ENCODE measurements around the gene PPFIA3.
"Not testable (repeated sequence)": the region's sequence is repeated elsewhere in the genome, so short reads cannot be mapped to it uniquely, and the experiment has no call there.

PPFIA3 gene

DNA sequence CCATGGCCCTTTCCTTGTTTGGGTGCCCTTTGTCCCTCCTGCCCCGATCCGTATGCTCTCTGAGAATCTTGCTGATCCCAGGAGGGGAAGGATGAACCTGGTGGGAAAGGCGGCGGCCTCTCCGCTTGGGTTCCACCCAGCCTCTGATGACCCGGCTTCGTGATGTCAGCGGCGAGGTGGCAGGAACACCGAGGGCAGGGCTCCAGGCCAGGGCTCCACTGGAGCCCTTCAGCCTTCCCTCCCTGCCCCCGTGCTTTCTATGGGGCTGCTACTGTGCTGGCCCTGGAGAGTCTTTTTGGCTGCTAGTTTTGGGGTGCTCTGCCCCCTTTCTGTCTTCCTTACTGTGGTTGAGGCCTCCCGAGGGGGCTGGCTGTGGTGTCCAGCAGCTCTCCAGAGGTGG lies 17.0 kb upstream of the PPFIA3 start:
- no peak for DNase-seq (ENCODE audit: low read depth in 1 of 2, low spot score in 1 of 2)

DNA sequence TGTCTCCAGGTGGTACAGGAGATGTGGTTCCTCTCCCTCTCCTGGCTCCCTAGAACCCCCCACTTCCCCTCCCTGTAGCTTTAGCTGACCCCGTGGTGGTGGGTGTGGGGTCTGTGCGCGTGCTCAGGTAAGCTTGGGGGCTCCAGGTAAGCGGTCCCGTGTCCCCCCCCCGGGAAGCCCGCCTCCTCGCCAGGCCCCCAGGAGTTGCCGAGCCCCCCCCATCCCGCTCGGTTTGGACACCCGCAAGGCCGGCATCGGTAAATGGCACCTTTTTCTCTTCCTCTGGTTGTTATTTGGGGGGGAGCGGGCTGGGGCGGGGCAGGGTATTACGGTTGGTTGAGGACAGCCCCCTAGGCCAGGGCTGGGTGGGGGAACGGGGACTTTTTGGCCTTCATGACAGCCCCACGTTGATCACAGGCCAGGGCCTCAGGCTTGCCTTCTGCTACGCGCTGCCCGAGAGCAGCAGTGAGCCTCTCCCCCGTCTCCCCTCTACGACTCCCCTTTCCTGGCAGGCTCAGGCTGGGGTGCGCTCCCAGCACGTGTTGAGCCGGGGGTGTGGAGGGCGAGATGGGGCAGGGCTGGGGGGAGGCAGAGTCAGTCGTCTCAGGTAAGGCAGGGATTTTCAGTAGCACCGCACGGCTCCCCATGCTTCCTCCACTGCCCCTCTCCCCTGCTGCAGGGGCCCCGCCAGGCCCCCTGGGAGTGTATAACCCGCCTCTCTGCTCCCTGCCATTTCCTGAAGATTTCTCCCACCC lies 15.8 kb upstream of the PPFIA3 start:
- DNase-seq (ENCODE audit: low read depth in 1 of 2, low spot score in 1 of 2): no peak

DNA sequence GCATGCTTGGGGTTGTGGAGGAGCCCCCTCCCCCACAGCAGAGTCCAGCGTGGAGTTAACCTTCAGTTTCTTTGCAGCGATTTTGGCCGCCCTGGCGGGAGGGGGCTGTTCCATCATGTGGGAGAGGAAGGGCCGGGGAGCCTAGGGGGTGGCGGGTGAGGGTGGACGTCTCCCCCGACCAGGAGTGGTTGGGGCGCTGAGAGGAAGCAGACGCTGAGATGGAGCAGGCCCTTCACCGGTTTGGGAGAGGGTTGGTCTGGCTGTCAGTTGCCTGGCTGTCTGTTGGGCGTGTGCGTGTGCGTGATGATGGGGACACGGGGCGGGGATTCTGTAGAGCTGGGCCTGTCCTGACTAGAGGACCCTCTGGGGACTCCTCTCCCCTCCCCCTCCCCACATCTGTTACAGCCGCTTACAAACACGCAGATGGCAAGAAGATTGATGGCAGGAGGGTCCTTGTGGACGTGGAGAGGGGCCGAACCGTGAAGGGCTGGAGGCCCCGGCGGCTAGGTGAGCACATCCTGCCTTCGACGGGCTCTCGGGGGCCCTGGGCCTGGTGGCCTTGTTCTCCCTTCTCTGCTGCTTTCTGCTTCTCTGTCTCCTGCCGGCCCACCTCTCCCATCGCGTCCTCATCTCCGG lies 15.0 kb upstream of the PPFIA3 start:
- DNase-seq (ENCODE audit: low read depth in 1 of 2, low spot score in 1 of 2): no peak

DNA sequence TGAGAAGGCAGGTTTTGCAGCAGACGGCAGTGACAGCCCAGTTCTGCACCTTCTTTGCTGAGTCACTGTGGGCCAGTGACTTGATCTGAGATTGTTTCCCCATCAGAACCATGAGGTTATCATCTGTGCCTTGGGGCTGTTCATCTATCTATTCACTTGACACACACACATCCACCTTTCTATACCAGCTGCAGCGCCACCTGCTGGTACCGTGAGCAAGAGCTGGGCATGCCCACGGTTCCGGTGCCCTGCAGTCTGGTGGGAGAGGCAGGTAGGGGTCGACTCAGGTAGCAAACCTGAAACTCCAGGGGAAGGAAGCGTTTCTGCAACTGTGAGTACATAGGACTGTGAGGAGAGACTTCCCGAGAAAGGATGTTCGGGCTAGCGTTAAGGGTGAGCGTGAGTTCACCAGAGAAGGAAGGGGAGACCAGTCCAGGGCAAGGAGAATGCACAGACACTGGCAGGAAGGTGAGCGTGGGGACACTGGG lies 12.7 kb upstream of the PPFIA3 start:
- peak in 1 of 2 donors; percentile 42 for DNase-seq (ENCODE audit: low read depth in 1 of 2, low spot score in 1 of 2)

DNA sequence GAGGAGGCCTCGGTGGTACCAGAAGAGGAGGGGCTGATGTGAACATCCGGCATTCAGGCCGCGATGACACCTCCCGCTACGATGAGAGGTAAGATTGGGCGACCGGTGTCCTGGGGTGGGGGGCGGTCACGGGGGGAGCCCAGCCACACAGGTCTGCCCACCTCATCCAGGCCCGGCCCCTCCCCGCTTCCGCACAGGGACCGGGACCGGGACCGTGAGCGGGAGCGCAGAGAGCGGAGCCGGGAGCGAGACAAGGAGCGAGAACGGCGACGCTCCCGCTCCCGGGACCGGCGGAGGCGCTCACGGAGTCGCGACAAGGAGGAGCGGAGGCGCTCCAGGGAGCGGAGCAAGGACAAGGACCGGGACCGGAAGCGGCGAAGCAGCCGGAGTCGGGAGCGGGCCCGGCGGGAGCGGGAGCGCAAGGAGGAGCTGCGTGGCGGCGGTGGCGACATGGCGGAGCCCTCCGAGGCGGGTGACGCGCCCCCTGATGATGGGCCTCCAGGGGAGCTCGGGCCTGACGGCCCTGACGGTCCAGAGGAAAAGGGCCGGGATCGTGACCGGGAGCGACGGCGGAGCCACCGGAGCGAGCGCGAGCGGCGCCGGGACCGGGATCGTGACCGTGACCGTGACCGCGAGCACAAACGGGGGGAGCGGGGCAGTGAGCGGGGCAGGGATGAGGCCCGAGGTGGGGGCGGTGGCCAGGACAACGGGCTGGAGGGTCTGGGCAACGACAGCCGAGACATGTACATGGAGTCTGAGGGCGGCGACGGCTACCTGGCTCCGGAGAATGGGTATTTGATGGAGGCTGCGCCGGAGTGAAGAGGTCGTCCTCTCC lies 11.5 kb upstream of the PPFIA3 start:
- DNase-seq (ENCODE audit: low read depth in 1 of 2, low spot score in 1 of 2): no peak

DNA sequence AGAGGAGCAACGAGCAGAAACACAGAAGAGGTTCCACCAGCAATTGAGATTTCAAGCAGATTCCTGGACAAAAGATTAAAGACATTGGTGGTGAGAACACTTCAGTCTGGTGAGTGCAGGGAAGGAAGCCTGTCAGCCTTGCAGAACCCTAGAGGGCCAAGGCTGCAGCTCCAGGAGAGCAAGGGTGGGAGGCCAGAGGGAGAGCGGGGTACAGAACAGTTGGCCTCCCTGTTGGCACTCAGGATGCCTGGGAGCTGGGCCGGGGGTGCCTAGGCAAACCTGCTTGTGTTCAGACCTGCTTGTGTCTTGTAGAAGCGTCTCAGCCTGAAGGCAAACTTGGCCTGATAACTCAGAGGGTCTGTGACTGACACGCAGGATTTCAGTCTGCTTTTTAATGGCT lies 10.3 kb upstream of the PPFIA3 start:
- DNase-seq (ENCODE audit: low read depth in 1 of 2, low spot score in 1 of 2): no peak

DNA sequence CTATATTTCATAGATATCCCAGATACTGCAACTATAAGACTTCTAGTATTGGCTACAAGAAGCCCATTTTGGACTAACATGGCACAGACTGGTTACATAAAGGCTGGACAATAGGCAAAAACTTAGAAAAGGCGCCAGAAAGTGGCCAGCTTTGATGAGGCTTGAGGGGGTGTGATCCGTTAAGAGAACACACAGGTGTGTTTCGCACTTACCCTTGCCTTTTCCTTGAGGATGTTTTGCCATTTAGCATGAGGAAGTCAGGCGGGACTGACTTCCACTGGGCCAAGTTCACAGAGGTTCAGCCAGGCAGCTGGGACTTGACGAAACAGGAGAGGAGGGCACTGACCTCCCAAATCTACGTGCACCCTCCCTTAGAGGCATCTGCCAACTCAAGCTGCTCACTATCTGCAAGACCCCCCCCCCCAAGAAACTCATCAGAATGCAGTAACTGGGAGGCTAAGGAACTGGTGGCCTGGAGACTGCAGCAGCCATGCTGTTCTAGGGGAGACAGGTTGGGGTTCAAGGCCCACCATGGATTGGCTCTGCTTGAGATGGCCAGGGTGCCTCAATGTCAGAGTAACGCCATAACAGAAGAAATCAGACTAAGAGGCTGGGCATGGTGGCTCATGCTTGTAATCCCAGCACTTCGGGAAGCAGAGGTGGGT lies 9.6 kb upstream of the PPFIA3 start:
- DNase-seq (ENCODE audit: low read depth in 1 of 2, low spot score in 1 of 2): no peak

DNA sequence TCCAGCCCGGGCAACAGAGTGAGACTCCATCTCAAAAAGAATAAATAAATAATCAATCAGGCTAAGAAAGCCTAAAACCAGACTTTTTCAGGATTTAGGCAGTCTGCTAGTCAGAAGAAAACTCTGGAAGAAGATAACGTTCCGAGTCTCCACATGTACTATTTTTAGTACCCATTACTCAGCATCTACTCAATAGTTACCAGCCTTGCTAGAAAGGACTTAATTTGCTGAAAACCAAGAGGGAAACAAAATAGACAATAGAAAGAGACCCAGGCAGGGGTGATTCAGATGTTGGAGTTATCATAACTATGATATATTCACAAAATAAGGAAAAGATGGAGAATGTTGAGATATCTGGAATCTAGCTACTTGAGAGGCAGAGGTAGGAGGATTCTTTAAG lies 8.8 kb upstream of the PPFIA3 start:
- DNase-seq (ENCODE audit: low read depth in 1 of 2, low spot score in 1 of 2): no peak

DNA sequence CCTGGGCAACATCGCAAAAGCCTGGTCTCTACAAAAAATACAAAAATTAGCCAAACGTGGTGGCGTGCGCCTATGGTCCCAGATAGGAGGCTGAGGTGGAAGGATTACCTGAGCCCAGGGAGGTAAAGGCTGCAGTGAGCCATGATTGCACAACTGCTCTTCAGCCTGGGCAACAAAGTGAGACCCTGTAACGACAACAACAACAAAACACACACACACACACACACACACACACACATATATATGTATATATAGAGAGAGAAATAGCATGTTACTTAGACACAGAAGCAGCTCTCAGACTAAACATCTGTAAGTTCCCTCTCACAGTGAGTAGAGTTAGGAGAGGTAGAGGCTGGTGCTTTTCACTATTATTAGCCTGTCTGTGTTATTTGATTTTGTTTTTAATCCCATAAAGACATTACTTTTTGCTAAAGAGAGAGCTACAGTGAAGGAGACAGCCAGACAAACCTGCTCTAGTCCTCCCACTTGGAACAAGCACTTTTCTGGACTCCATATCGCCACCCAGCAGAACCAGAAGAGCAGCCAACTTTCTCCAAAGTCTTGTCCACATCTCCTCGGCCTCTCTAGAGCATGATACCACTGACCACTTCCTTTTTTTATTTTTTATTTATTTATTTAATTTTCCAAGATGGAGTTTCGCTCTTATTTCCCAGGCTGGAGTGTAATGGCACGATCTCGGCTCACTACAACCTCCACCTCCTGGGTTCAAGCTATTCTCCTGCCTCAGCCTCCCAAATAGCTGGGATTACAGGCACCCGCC lies 7.9 kb upstream of the PPFIA3 start:
- DNase-seq (ENCODE audit: low read depth in 1 of 2, low spot score in 1 of 2): no peak

DNA sequence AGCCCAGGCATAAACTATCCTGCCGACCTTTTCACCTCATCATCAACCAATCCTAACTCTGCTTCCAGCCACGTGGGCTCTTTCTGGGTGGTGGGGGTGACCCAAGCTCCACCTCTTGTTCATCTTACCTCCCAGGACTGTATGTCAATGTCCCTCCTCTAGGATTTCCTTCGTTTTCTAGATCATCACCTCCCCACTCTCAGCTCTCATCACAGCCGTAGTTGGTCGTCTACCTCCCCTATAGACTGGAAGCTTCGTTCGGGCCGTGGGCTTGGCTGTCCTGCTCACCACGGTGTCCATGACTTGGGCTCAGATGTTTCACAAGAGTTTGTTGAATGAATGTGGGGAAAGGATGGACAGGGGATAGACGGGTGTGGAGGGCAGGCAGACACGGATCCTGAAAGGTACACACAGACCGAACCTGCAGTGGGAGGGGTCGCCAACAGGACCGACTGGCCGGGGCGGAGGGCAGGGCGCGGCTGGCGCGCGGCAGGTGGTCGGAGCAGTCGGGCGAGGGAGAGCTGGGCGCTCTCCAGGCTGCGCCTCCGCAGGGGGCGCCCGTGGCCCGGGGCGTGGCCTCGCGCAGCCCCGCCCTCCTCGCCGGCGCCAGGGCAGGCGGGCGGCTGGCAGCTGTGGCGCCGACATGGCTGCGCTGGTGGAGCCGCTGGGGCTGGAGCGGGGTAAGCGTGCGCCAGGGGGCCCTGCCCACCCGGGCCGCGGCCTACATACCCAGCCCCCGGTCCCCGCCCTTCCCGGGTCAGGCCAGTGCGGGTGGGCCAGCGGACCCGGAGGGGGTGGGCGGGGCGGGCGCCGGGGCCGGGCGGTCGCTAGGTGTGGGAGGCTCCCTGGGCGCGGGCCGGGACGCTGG lies 5.3 kb upstream of the PPFIA3 start, which contains the start of gene LIN7B:
LIN7B (plus strand) TSS at position 609 of the 868 bp plus-strand sequence; CDS start at position 644, 35 bp downstream.
- DNase-seq (ENCODE audit: low read depth in 1 of 2, low spot score in 1 of 2): peak; percentile 40 to 66

DNA sequence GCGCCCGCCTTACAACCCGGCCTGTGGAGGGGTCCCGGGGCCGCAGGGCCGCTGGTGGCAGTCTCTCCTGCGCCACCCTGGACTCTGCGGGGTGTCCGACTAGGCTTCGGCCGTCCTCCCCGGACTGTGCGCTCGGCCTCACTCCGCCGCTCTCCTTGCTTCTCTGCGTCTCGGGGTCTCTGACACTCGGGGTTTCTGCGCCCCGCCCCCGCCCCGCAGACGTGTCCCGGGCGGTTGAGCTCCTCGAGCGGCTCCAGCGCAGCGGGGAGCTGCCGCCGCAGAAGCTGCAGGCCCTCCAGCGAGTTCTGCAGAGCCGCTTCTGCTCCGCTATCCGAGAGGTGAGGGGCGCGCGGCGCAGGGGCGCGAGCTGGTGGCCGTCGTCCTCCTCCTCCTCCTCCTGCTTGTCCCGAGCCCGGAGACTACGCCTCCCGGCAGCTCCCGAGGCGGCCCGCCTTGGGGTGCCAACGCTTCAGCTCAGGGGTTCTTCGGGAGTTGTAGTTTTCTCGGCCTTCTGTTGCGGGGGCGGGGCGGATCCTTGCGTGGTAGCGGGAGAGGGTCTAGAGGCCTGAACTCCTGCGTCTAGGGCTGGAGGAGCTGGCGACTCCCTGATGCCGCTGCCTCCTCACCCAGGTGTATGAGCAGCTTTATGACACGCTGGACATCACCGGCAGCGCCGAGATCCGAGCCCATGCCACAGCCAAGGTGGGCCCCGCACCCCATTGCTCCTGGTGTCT lies 4.5 kb upstream of the PPFIA3 start:
- DNase-seq (ENCODE audit: low read depth in 1 of 2, low spot score in 1 of 2): peak; percentile 26 to 44

DNA sequence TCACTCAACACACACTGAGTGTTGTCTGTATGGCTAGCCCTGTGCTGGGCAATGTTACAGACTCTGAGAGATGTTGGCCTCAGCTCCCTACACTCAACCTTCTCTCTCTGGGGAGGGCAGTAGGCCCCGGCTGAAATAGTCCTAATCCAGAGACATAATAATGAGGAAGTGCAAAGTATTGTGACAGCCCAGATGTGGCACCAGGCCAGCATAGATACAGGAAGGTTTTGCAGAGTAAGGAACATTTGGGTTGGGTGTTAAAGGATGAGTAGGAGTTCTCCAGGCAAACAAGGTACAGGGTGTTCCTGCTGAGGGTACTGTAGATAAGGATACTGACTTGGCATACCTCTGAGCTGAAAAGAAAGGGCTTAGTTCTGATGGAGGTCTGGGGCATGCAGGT lies 2.8 kb upstream of the PPFIA3 start:
- DNase-seq (ENCODE audit: low read depth in 1 of 2, low spot score in 1 of 2): no peak

DNA sequence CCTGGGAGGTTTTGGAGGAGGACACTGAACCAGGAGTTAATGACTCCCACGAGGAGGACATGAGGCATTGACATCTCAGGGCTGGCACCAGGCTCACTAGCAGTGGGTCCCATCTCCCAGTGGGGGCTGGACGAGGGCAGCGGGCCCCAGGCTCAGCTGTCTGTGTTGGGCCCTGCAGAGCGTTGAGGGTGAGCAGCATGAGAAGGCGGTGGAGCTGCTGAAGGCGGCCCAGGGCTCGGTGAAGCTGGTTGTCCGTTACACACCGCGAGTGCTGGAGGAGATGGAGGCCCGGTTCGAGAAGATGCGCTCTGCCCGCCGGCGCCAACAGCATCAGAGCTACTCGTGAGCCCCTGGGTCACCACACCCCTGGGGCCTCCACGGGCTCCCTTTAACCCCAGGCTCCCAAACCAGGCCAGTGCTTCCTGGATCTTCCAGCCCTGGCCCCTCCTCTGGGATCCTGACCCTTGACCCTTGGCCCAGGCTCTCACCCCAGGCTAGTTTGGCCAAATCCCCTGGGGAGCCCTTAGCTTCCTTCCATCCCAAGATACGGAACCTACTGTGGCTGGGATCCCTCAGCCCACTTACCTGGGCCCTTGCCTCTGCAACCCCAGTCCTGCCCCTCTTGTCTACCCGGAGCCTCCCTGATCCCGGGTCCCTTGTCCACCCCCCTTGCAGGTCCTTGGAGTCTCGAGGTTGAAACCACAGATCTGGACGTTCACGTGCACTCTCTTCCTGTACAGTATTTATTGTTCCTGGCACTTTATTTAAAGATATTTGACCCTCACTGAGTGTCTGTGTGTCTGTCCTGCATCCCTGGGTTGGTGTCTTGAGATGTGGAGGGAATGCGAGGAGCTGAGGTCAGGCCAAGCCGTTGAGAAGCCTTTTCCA lies 1.4 kb upstream of the PPFIA3 start:
- no peak for DNase-seq (ENCODE audit: low read depth in 1 of 2, low spot score in 1 of 2)

DNA sequence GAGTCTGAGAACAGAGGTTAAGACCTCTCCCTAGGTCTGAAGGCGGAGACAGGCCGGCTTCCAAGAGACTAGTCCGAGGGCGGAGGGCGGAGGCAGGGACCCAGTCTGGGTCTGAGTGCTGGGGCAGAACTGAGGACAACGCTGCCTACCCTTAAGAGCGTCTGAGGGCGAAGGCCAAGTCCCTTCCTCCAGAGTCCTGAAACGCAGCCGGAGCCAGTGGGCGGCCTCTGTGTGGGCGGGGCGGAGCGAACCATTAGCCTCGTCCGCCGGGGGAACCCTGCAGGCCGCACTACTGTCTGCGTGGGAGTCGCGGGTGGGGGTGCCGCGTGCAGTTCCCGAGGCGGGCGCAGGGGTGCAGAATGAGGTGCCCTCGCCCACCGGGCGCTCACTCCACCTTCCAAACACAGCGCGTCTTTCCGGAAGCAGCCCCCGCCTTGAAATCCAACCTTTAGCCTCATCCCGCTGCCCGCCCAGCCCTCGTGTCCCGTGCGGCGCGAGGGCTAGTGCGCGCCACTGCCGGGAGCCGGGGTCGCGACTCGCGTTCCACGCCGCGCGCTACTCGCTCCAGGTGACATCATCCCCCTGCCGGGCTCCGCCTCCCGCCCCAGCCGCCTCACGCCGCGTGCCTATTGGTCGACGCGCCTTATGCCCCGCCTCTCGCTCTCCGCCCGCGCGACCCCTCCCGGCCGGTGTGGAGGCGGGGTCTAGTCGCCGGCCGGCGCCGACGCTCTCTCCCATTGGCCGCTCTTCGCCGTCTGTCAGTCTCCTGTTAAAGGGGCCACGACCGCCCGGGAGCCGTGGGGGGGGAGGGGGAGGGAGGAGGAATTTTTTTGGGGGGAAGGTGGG lies 556 bp upstream of the PPFIA3 start, which contains the start of gene C19orf73:
C19orf73 (minus strand) TSS at position 579 of the 846 bp plus-strand sequence; CDS start at position 458, 121 bp downstream.
- peak; percentile 91 for DNase-seq (ENCODE audit: low read depth in 1 of 2, low spot score in 1 of 2)

DNA sequence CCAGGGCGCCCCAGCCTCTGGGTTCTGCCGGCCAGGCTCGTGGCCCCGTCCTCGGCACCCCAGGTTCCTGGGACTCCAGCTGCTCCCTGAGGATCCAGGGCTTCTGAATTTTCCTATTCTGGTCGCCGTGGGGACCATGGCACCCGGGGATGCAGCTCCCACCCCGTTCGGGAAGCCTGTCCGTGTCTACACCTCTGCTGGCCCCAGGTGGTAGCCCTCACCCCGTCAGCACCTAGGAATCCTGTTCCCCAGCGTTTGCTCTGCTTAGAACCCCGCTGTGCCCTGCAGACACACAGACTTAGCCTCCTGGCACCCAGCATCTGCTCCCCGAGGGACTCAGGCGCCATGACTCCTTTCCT lies 960 bp downstream of the PPFIA3 start:
- DNase-seq (ENCODE audit: low read depth in 1 of 2, low spot score in 1 of 2): no peak

DNA sequence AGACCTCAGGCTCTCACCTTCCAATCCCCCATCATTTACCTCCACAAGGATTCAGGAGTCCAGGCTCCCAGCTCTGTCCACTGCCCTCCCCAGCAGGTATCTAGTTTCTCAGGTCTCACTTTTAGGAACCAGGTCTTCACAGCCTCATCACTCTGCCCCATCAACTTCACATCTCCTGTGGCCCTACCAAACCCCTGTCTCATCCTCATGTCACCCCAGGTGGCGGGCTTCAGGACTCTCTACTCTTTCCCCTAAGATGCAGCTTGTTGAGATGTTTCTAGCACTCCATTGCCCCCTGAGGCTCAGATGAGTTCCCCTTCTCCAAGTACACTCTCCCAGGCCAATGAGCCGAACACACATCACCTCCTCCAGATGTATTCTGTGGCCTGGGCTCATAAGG lies 1.5 kb downstream of the PPFIA3 start:
- DNase-seq (ENCODE audit: low read depth in 1 of 2, low spot score in 1 of 2): no peak

DNA sequence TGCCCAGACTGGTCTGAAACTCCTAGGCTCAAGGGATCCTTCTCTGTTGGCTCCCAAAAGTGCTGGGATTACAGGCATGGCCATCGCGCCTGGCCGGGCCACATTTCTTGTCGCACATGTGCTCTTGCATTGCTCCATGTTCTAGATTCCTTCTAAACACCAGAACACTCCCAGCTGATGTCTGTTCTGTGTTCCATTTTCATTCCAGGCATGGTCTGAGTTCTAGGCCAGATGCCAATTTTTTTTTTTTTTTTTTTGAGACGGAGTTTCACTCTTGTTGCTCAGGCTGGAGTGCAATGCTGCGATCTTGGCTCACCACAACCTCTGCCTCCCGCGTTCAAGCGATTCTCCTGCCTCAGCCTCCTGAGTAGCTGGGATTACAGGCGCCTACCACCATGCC lies 2.5 kb downstream of the PPFIA3 start:
- not testable (repeated sequence) for DNase-seq (ENCODE audit: low read depth in 1 of 2, low spot score in 1 of 2)

All from activated CD4-positive, alpha-beta T cell treated with anti-CD3 and anti-CD28 coated beads, Interleukin-2, amount 50 U/mL, for 24 hours (primary cell).